Glomerular visceral epithelial cell (primary cell): ENCODE results near the gene PTGER1.

Experiments used
- DNase-seq: peaks from one replicate; pipeline ENCODE4 v3.0.0-alpha.2; 2016; ENCODE audit errors: extremely low spot score

The PTGER1 gene

GRCh38 chr19:14502334-14503092 lies 27.4 kb upstream of the PTGER1 start:
- DNase-seq: no peak

- no peak for DNase-seq
These were observed 22.2 kb upstream of the PTGER1 start for GRCh38 chr19:14497228-14497921.

GRCh38 chr19:14496834-14497227 lies 21.7 kb upstream of the PTGER1 start:
- peak; percentile 52 for DNase-seq

GRCh38 chr19:14496029-14496833 lies 21.1 kb upstream of the PTGER1 start, which contains the start of gene GIPC1:
GIPC1 (minus strand) TSS chr19:14496127; CDS start chr19:14482976, 13,151 bp downstream.
- DNase-seq: peak; percentile 99

- no peak for DNase-seq
These were observed 20.5 kb upstream of the PTGER1 start for GRCh38 chr19:14495672-14496028.

- peak; percentile 38 for DNase-seq
These were observed 19.9 kb upstream of the PTGER1 start for GRCh38 chr19:14494910-14495671.

- DNase-seq: no peak
These were observed 19.3 kb upstream of the PTGER1 start for GRCh38 chr19:14494411-14494810.

- no peak for DNase-seq
These were observed 17.7 kb upstream of the PTGER1 start for GRCh38 chr19:14492756-14493337.

- DNase-seq: no peak
These were observed 12.4 kb upstream of the PTGER1 start for GRCh38 chr19:14487370-14488125.

- DNase-seq: no peak
These were observed 7.2 kb upstream of the PTGER1 start for GRCh38 chr19:14482172-14482941.

- DNase-seq: peak; percentile 47
These were observed 5.5 kb upstream of the PTGER1 start for GRCh38 chr19:14480700-14481079.

GRCh38 chr19:14479975-14480699 lies 5.0 kb upstream of the PTGER1 start:
- peak; percentile 36 for DNase-seq

- no peak for DNase-seq
These were observed 4.3 kb upstream of the PTGER1 start for GRCh38 chr19:14479309-14479974.

GRCh38 chr19:14478113-14478545 lies 3.0 kb upstream of the PTGER1 start:
- DNase-seq: no peak

GRCh38 chr19:14477418-14478112 lies 2.4 kb upstream of the PTGER1 start:
- peak; percentile 34 for DNase-seq

GRCh38 chr19:14476673-14477401 lies 1.7 kb upstream of the PTGER1 start:
- DNase-seq: peak; percentile 87

- DNase-seq: no peak
These were observed 1.1 kb upstream of the PTGER1 start for GRCh38 chr19:14476327-14476672.
